HG03354 (cell line): ENCODE results near the gene LYAR.
A peak's percentile ranks its signal among the peaks of the same experiment; 100 is the strongest.

ENCODE experiments used
- ATAC-seq: cut with Tn5 transposase; IDR thresholded peaks from one replicate; pipeline ENCODE4 v1.9.1; 2021; ENCODE audit warnings: mild to moderate bottlenecking; ENCODE audit not compliant: unreplicated experiment, poor library complexity, severe bottlenecking

Gene LYAR

GRCh38 chr4:4289941-4290850 is at the start of gene LYAR, which contains the start of gene ZBTB49:
Gene LYAR (minus strand): TSS chr4:4290154. CDS start chr4:4283742, 6,412 bp downstream.
Gene ZBTB49 (plus strand): TSS chr4:4290251. CDS start chr4:4299946, 9,695 bp downstream.
- ATAC-seq = peak; percentile 91

DNA sequence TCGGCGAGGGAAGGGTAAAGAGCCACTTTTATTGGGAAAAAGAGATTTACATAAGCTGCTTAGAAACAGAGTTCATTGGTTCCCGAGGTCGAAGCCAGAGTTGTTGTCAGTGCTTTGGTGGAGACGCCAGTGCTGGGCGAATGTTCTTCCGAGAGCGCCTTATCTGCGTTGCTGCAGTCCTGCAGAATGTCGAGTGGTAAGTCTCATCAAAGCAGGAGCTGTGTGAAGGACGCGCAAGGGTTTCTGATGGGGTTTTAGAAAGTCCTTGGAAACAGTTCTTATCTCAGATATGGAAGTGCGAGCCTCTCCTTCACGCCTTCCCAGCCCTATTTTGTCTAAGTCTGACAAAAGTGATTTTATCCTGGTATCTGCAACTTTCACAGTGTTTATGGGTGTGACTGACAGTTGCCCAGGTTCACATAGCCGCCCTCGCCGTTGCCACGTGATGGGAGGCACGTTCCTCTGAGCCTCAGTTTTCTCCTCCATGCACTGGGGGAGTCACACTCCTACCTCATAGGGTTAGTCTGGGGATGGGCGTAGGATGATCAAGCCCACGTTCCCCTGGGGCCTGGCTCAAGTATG is 49.6 kb upstream of the LYAR start:
- ATAC-seq = no peak

GRCh38 chr4:4338210-4339001 is 48.5 kb upstream of the LYAR start:
- no peak for ATAC-seq

- peak; percentile 76 for ATAC-seq
These were observed 45.0 kb upstream of the LYAR start for GRCh38 chr4:4334798-4335520.

- no peak for ATAC-seq
These were observed 43.3 kb upstream of the LYAR start for GRCh38 chr4:4333265-4333706.

DNA sequence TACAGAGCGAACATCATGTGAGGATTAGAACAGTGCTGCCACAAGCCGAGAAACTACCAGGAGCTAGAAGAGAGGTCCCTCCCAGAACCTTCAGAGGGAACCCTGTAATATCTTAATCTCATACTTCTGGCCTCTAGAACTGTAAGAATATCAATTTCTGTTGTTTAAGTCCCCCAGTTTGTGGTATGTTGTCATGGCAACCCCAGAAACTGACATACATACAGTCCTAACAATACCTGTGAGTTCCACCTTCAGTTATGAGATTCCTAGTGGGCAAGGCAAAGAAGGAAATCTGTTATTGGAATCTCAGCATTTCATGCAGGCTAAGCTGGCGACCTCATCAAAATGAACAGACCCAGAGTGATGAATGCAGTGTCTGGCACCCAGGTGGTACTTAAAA is 42.6 kb upstream of the LYAR start:
- no peak for ATAC-seq

DNA sequence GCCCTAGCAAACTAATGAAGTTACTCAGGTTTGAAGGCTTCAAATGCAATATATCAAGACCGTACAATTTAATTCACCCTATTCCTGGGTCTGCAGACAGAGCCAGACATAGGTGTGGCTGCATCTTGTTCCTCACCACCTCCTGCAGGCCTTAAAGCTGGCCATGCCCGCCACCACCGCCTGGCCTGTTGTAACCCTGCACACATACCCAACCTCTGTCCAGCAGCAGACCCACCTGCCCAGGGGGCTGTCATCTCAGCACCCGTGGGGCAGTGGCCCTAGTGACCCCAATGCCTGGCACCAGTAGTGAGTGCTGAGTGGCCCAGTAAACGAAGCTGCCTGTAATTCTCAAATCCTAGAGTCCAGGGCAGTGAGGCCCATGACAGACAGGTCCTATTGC is 40.8 kb upstream of the LYAR start:
- ATAC-seq = no peak

- no peak for ATAC-seq
These were observed 39.5 kb upstream of the LYAR start for GRCh38 chr4:4329496-4329895.

DNA sequence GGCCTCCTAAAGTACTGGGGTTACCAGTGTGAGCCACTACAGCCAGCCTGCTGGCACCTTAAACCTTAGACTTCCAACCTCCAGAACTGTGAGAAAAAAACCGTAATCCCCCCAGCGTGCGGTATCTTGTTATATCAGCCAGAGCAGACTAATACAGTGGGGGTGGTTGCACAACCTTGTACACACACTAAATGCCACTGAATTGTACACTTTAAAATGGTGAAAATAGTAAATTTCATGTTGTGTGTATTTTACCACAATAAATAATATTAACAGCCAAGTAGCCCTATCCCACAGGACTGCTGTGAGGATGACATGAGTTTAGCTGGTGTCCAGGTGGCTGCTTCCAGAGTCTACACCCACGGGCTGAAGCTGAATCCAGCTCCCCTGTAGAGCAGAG is 38.9 kb upstream of the LYAR start:
- ATAC-seq = no peak

GRCh38 chr4:4328206-4328605 is 38.3 kb upstream of the LYAR start:
- ATAC-seq = no peak

DNA sequence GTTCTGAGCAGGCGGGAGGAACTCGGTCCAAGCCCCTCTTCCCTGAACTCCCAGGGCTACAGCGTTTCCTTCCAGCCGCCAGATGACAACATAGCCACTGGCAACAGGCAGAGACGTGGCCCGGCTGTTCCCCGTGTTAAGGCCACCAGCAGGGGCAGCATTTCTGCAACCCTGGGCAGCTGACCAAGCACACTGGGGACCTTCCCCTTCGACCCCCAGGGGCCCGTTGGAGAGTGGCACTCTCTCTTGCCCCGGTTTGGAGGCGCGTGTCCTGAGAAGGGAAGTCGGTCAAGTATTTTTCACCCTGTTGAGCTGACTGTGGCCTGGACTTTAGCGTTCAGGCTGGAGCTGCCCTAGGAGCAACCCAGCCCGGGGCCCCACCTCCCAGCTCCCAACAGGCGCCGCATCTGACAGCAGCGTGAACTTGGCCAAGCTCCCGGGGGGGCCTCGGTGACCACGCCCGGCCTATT is 37.7 kb upstream of the LYAR start:
- no peak for ATAC-seq

DNA sequence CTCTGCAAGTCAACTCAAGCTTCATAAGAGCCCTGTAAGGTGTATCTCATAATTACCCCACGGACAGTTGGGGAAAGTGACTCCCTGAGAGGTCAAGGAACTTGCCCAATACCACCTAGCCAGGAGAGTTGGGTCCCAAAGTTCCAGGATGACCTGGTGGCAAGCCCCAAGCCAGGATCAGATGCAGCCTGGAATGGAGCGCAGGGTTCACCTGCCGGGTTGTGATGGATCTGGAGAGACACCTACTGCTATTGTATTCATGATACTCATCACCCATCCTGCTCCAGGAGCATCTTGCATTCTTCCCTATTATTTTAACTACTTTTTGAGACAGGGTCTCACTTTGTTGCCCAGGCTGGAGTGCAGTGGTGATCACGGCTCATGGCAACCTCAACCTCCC is 36.2 kb upstream of the LYAR start:
- ATAC-seq = no peak

GRCh38 chr4:4325321-4325720 is 35.4 kb upstream of the LYAR start:
- ATAC-seq = no peak

- ATAC-seq = no peak
These were observed 34.0 kb upstream of the LYAR start for GRCh38 chr4:4323705-4324534.

DNA sequence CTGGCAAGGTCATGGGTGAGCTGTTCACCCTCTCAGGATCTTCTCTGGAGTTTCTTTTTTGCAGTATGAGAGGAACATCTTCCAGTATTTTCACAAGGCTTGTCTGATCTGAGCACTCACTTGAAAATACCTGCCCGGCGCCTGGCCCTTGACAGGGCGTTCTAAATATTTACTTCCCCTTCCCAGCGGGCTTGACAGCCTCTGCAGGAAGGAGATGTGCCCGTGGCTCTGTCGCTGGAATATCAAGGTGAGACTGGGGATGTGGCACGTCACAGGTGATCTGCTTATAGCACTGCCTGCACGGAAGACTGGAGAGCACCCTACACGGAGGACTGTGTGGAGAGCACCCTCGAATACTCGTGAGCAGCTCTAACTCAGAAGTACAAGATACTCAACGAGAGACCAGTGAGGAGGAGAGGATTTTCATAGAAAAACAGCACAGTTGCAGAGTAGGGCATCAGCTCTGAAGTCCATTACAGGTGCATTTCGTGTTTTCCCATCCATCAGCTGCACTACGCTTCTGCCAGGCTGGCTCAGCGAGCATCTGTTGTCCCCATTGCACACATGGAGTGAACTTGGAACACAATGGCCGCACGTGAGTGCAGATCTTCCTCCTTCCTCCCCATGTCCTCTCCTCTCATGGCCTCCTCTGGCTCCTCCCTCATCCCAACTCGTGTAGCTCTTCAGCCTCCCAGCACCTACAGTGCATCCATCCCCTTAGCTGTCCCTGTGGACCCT is 32.2 kb upstream of the LYAR start:
- no peak for ATAC-seq

- no peak for ATAC-seq
These were observed 31.2 kb upstream of the LYAR start for GRCh38 chr4:4320951-4321714.

DNA sequence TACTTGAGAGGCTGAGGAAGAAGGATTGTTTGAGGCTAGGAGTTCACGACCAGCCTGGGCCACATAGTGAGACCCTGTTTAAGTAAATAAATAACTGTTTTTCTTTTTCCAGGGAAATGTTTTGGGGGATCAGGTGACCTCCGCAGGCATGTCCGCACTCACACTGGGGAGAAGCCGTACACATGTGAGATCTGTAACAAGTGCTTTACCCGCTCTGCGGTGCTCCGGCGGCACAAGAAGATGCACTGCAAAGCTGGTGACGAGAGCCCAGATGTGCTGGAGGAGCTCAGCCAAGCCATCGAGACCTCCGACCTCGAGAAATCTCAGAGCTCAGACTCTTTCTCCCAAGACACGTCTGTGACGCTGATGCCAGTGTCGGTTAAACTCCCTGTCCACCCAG is 30.6 kb upstream of the LYAR start:
- ATAC-seq = no peak
